Nephron (organoid): ENCODE data around the gene SLC12A7.
A peak's percentile ranks its signal among the peaks of the same experiment; 100 is the strongest.

Source experiments
- H3K27ac Mint-ChIP-seq, 3 experiments: 2 replicates each; pipeline ENCODE4 v1.8.0; 2020; ENCODE audit warnings: mixed read lengths in 3 of 3, mild to moderate bottlenecking in 2 of 3, moderate library complexity in 1 of 3
- H3K27me3 Mint-ChIP-seq: 2 replicates; pipeline ENCODE4 v1.8.0; 2021; ENCODE audit warnings: low read depth, mild to moderate bottlenecking, moderate library complexity, mixed read lengths
- H3K36me3 Mint-ChIP-seq: 2 replicates; pipeline ENCODE4 v1.8.0; 2020; ENCODE audit warnings: low read depth, mixed read lengths
- H3K4me1 Mint-ChIP-seq: 2 replicates; pipeline ENCODE4 v1.8.0; 2020; ENCODE audit warnings: mixed read lengths
- H3K4me3 Mint-ChIP-seq, 3 experiments: 2 replicates each; pipeline ENCODE4 v1.8.0; 2020; ENCODE audit warnings: mild to moderate bottlenecking in 3 of 3, mixed read lengths in 3 of 3, moderate library complexity in 2 of 3
- H3K9me3 Mint-ChIP-seq: 2 replicates; pipeline ENCODE4 v1.8.0; 2020; ENCODE audit warnings: mixed read lengths
- TF ChIP-seq, protein P1 (sequence below), 3 experiments: fragments of 200-600 bp; sonication (generic); IDR thresholded peaks; one replicate each; pipeline ENCODE4 v1.5.0; 2021; ENCODE audit warnings: antibody characterized with exemption in 3 of 3; ENCODE audit not compliant: unreplicated experiment in 3 of 3

Gene SLC12A7

DNA sequence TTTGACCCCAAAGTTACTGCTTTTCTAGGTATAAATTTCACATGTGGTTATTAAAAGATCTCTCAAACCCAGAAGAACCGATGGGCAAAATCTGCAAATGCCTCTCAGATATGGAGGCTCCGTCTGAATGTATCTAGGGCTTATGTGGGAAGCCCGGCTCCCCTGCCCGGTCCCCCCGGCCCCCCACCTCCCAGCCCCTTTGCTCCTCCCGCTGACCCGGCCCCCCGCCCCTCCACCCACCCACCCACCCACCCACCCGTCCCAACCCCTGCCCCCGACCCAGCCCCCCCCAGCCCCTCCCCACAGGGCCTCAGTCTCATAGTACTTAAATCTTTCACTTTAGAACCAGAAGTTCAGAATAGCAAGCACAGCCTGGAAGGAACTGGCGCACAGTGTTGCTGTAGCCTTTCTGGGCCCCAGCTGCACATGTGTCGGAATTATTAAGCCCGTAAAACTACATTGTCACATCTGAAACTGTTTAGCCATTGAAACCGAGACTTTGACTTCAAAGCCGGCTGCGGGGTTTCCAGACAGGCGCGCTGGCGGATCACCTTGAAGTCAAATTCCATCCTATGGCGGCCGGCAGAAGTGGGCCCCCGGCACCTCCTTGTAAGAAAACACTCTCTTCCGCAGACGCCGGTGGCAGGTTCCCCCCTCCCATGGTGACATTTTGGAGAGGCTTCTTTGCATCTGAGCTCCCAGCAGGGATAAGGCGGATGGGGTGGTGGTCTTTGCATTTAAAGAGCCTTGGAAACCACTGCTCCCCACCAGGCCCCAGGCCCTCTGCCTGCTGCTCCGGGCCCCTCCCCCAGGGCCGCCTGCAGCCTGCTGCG is 90.5 kb downstream of the SLC12A7 start:
- TF ChIP-seq, protein P1, sequence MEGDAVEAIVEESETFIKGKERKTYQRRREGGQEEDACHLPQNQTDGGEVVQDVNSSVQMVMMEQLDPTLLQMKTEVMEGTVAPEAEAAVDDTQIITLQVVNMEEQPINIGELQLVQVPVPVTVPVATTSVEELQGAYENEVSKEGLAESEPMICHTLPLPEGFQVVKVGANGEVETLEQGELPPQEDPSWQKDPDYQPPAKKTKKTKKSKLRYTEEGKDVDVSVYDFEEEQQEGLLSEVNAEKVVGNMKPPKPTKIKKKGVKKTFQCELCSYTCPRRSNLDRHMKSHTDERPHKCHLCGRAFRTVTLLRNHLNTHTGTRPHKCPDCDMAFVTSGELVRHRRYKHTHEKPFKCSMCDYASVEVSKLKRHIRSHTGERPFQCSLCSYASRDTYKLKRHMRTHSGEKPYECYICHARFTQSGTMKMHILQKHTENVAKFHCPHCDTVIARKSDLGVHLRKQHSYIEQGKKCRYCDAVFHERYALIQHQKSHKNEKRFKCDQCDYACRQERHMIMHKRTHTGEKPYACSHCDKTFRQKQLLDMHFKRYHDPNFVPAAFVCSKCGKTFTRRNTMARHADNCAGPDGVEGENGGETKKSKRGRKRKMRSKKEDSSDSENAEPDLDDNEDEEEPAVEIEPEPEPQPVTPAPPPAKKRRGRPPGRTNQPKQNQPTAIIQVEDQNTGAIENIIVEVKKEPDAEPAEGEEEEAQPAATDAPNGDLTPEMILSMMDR (IDR thresholded peaks at IDR 0.05; ENCODE audit: unreplicated experiment in 3 of 3): no peak
- Mint-ChIP-seq H3K9me3 (no peaks in the 10 kb centered on the region), H3K27me3 (peaks cover 27% of the 10 kb centered on the region), H3K4me3 (peak overlapping the region in 2 of 3 experiments; percentile 10 to 47), H3K36me3 (no peaks in the 10 kb centered on the region), H3K27ac (peak overlapping the region; percentile 73 to 90 (median 88)), H3K4me1 (peaks cover 26% of the 10 kb centered on the region)

DNA sequence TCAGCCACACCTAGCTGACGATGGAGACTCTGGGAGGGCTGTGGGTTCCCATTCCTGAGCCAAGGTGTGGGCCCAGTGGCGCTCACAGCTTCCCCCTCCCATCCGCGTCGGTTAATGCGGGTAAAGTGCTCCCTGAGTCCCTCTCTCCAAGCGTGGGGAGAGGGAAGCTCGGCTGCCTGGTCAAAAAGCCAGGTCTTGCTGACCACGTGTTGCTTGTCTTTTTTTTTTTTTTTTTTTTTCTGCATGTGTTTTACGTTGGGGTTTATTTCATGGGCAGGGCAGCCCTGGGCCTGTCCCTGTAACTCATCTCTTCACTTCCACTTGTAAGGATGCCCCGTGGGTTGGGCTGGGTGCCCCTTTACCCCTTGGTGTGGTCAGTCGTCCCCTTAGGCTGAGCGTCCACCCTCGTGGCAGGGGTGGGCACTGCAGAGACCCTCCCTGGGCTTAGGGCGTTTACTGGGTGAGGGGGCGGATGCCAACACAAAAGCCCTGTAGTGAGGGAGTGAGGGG is 91.4 kb downstream of the SLC12A7 start:
- Mint-ChIP-seq H3K4me3 (peak overlapping the region in 2 of 3 experiments; percentile 26 to 29), H3K27ac (peak overlapping the region in 2 of 3 experiments; percentile 74 to 90), H3K9me3 (no peaks in the 10 kb centered on the region), H3K36me3 (no peaks in the 10 kb centered on the region), H3K4me1 (peaks cover 26% of the 10 kb centered on the region), H3K27me3 (peaks cover 27% of the 10 kb centered on the region)
- TF ChIP-seq, protein P1 (IDR thresholded peaks at IDR 0.05; ENCODE audit: unreplicated experiment in 3 of 3): no peak

DNA sequence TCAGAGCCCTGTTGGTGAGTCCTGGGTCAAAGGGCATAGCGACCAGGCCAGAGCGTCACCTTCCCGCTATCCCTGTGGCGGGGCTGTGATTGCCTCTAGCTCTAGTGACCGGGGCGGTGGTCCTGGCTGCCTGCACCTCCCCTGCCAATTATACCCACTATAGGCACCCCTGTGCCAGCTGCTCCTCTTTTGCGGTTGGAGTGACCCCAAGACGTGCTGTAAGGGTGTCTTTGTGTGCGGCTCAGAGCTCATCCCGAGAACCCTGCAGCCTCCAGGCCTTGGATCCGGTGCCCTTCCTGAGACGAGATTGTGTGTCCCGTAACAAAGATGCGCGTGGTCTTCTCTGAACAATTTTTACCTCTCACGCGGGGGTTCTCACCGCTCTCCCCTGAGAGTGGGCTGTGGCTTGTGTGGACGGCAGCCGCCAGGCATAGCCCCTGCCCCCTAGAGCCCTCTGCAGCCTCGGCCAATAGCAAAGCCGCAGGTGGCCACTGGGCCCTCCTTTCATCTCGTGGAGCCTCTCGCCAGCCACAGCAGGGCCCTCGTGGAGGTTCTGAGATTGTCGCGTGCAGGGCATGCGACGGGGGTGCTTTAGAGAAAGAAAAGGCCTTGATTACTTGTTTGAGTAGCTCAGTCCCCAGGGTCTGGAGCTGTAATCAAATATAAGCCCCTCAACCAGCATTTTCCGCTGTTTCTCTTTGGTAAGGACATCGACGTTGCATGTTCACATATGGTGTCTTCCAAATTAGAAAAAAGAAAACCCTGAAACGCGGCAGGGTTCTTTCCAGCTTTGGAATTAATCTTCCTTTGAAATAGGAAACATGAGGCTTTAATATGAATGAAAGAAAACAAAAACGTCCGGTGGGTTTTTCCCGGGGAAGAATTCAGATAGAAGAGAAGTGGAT is 92.6 kb downstream of the SLC12A7 start:
- peaks cover 27% of the 10 kb centered on the region for H3K27me3 Mint-ChIP-seq

DNA sequence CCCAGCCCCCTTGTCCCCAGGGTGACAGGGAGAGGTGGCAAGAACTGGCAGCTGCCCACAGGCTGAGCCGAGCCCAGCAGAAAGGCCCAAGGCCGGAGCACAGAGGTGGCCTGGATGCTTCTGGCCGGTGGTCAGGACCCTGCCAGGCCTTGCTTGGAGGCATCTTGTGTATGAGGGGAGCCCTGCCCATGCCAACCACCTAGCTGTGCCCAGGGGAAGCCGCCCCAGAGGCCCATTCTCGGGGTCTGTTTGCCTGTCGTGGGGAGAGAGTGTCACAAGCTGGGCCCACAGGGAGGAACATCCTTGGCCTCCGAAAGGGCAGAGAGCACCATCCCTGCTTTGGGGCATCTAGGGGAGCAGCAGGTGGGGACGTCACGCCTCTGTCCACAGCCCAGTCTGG is 93.3 kb downstream of the SLC12A7 start:
- H3K4me1 Mint-ChIP-seq: peaks cover 26% of the 10 kb centered on the region
- TF ChIP-seq, protein P1 (IDR thresholded peaks at IDR 0.05; ENCODE audit: unreplicated experiment in 3 of 3): no peak
- peaks cover 27% of the 10 kb centered on the region for H3K27me3 Mint-ChIP-seq
- H3K9me3 Mint-ChIP-seq: no peaks in the 10 kb centered on the region
- H3K36me3 Mint-ChIP-seq: no peaks in the 10 kb centered on the region
- no peak overlapping the region for H3K4me3 Mint-ChIP-seq
- no peak overlapping the region for H3K27ac Mint-ChIP-seq

More for the DNA sequence above, 92.6 kb downstream of the SLC12A7 start:
- TF ChIP-seq, protein P1 (IDR thresholded peaks at IDR 0.05; ENCODE audit: unreplicated experiment in 3 of 3): no peak
- H3K36me3 Mint-ChIP-seq: no peaks in the 10 kb centered on the region
- H3K27ac Mint-ChIP-seq: peak overlapping the region; percentile 55 to 90 (median 56)
- H3K9me3 Mint-ChIP-seq: no peaks in the 10 kb centered on the region
- H3K4me3 Mint-ChIP-seq: peak overlapping the region; percentile 11 to 56 (median 39)
- peaks cover 26% of the 10 kb centered on the region for H3K4me1 Mint-ChIP-seq

DNA sequence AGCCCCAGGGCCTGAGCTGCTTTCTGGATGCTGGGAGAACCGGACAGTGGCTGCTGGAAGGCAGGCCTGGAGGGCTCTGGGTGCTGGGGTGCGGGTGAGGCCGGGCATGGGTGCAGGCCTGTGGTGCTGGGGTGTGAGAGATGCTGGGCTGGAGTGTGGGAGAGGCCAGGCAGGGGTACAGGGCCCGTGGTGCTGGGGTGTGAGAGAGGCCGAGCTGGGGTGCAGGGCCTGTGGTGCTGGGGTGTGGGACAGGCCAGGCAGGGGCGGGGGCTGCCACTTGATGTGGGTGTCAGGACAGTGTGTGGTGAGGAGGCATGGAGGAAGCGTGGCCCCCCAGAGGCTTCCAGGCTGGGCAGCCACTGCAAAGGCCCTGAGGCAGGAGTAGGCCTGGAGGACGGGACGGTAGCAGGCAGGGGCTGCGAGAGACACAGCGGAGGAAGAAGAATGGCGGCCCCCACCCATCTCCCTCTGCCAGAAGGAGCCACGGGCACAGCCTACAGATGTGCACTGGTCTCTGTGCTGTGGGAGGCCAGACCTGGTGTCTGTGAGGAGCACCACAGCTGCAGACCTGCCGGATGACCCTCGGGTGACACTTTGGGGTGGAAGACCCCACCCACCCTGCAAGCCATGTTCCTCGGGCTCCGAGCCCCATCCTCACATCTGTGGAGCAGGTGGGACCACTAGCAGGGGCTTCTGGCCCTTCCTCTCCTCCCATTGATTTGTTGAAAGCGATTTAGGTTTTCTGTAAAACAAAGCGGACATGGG is 94.0 kb downstream of the SLC12A7 start:
- Mint-ChIP-seq H3K27ac (no peak overlapping the region), H3K4me3 (no peak overlapping the region), H3K27me3 (peaks cover 27% of the 10 kb centered on the region), H3K4me1 (peaks cover 26% of the 10 kb centered on the region), H3K36me3 (no peaks in the 10 kb centered on the region), H3K9me3 (no peaks in the 10 kb centered on the region)
- TF ChIP-seq, protein P1 (IDR thresholded peaks at IDR 0.05; ENCODE audit: unreplicated experiment in 3 of 3): no peak
